Heart left ventricle (tissue), 13 donors: ENCODE measurements around the gene DUSP28.

ENCODE experiments used
- CTCF ChIP-seq, 12 donors: fragments of 200-600 bp; sonication (generic) in 4 of 12; IDR thresholded peaks; one replicate each; pipeline versions ENCODE4 v1.5.0 to v1.8.0; 2018 to 2022; ENCODE audit warnings: antibody characterized with exemption in 12 of 12, mild to moderate bottlenecking in 5 of 12
- POLR2A ChIP-seq, 2 donors: fragments of 450-650 bp; IDR thresholded peaks; one replicate each; pipeline ENCODE4 v1.6.1; 2017; ENCODE audit warnings: antibody characterized with exemption in 2 of 2, mild to moderate bottlenecking in 2 of 2, moderate library complexity in 2 of 2
- donor health status: ischemic (EF 13 %, LVEDD 7.1; RV severe dilation, severe dysfunction).
- donor health status: DM: no; HTN: yes; CAD: no.
- donor health status: DM: no; HTN: no; CAD: no.
- donor health status: ischemic (EF 25% LVEDD 6.9; RV normal size, moderate dysfunction).
- donor health status: ischemic (EF 25% LVEDD 5.7; RV mildly dilated, moderate dysfunction).
- donor health status: ischemic (EF 35%, LVEDD 5.7; RV mildly dilated, moderate dysfunction).
- donor health status: nonischemic (EF 11% LVEDD 7.7; RV severe dilation, severe dysfunction).
- donor health status: DM: yes; HTN: yes; CAD: no.
- donor health status: PGD.
- donor health status: ischemic (EF 29% LVEDD 5.4; RV normal size, mild dysfunction).
- donor health status: nonischemic (EF 23%, LVEDD 6.1; RV moderate dilation, normal function).

DNA sequence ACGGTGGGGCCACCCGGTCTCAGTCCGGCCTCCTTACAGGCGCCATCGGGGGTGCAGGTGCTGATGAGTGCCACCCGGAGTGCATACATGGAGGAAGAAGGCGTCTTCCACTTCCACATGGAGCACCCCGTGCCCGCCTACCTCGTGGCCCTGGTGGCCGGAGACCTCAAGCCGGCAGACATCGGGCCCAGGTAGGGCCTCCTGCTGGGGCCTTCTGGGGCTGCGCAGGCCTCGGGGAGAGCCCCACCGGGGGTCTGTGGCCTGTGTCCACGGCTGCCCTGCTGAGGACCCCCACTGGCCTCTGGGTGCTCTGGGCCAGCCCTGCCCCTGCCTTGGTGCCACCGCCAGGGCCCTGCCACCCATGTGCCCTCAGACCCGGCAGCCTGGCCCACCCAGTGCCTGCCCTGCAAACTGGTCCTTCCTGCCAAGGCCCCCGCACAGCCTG, 12.9 kb downstream of the DUSP28 start:
- TF ChIP-seq CTCF (IDR thresholded peaks at IDR 0.05): no peak
- no peak for TF ChIP-seq POLR2A (IDR thresholded peaks at IDR 0.05)
